ENCODE measurements around the gene ST3GAL6. TPM values are rescaled to one million over a fixed set of nuclear protein-coding genes. Genes with fewer than 3 reads are reported as not detected.

ST3GAL6 gene
- total RNA-seq, 2 experiments from 2014 or later: 0.25 to 3.0 TPM

GRCh38 chr3:98839846-98840245, 76.7 kb downstream of the ST3GAL6 start:
- POLR2A ChIA-PET: no interaction called here
- BruUV-seq (replicated peaks): no TSS peak
- H3K79me2 ChIP-seq (ENCODE audit: insufficient read depth, low read depth, low read length): no peaks in the 10 kb centered on the region

GRCh38 chr3:98843266-98843959, 80.3 kb downstream of the ST3GAL6 start:
- intact Hi-C loops (cut with micrococcal nuclease; ENCODE audit: unreplicated experiment): no loop called here
- Histone ChIP-seq H3K9me3 (ENCODE audit: low read length) (peaks cover 4% of the 10 kb centered on the region; the same call in 1 of the 2 replicates), H3K9me2 (ENCODE audit: insufficient read depth, low read length) (no peaks in the 10 kb centered on the region), H3K27ac (ENCODE audit: low read depth, low read length, poor library complexity, severe bottlenecking) (no peak overlapping the region), H4K20me1 (ENCODE audit: insufficient read depth, low read length) (no peaks in the 10 kb centered on the region), H2AFZ (ENCODE audit: low read length) (no peak overlapping the region), H3K36me3 (ENCODE audit: insufficient read depth, low read length) (peaks cover 8% of the 10 kb centered on the region), H3K4me1 (ENCODE audit: insufficient read depth, low read length, poor library complexity, severe bottlenecking) (no peaks in the 10 kb centered on the region), H3K4me3 (ENCODE audit: low read depth, low read length, poor library complexity, severe bottlenecking) (no peak overlapping the region), H3K4me2 (ENCODE audit: low read length) (no peak overlapping the region), H3K79me2 (ENCODE audit: insufficient read depth, low read depth, low read length) (no peaks in the 10 kb centered on the region)
- POLR2A ChIA-PET: no interaction called here
- no peak for DNase-seq (ENCODE audit: low spot score)
- BruUV-seq (replicated peaks): no TSS peak
- CTCF ChIA-PET (ENCODE audit: unreplicated experiment): no interaction called here
- no peak for TF ChIP-seq EZH2phosphoT487 (IDR thresholded peaks at IDR 0.05; ENCODE audit: borderline replicate concordance, low read depth, low read length)
- TF ChIP-seq CTCF (conservative IDR thresholded peaks at IDR 0.05; ENCODE audit: low read length): no peak

More at GRCh38 chr3:98839846-98840245, 76.7 kb downstream of the ST3GAL6 start:
- Histone ChIP-seq H3K4me2 (ENCODE audit: low read length) (no peak overlapping the region), H3K27ac (ENCODE audit: low read depth, low read length, poor library complexity, severe bottlenecking) (no peak overlapping the region), H3K9me3 (ENCODE audit: low read length) (no peaks in the 10 kb centered on the region), H3K4me3 (ENCODE audit: low read depth, low read length, poor library complexity, severe bottlenecking) (no peak overlapping the region), H3K9me2 (ENCODE audit: insufficient read depth, low read length) (no peaks in the 10 kb centered on the region), H2AFZ (ENCODE audit: low read length) (no peak overlapping the region), H3K4me1 (ENCODE audit: insufficient read depth, low read length, poor library complexity, severe bottlenecking) (no peaks in the 10 kb centered on the region), H3K36me3 (ENCODE audit: insufficient read depth, low read length) (no peaks in the 10 kb centered on the region), H4K20me1 (ENCODE audit: insufficient read depth, low read length) (no peaks in the 10 kb centered on the region)
- intact Hi-C loops (cut with micrococcal nuclease; ENCODE audit: unreplicated experiment): no loop called here
- CTCF ChIA-PET (ENCODE audit: unreplicated experiment): no interaction called here
- no peak for DNase-seq (ENCODE audit: low spot score)
- TF ChIP-seq CTCF (conservative IDR thresholded peaks at IDR 0.05; ENCODE audit: low read length) (no peak), EZH2phosphoT487 (IDR thresholded peaks at IDR 0.05; ENCODE audit: borderline replicate concordance, low read depth, low read length) (no peak)

Small RNA genes lying within 50 kb of the gene (small RNA-seq; reads per million reads assigned to genes)
- gene RNU6-26P: not detected

Other genes with a start within 250 kb of the ST3GAL6 start
- gene CLDND1, start 240.4 kb upstream of the ST3GAL6 start, total RNA-seq (2014; rRNA removed; shearing (Covaris generic)): 70.7 and 78.0 TPM in 2 replicates
- gene CLDND1, start 240.4 kb upstream of the ST3GAL6 start, total RNA-seq (2022): 80.4 and 87.8 TPM in 2 replicates
- gene GPR15, start 231.4 kb upstream of the ST3GAL6 start, total RNA-seq (2014; rRNA removed; shearing (Covaris generic)): 18.8 and 32.0 TPM in 2 replicates
- 29.8 and 42.6 TPM in 2 replicates for gene GPR15, start 231.4 kb upstream of the ST3GAL6 start, total RNA-seq (2022)
- gene CPOX, start 169.7 kb upstream of the ST3GAL6 start, total RNA-seq (2014; rRNA removed; shearing (Covaris generic)): 14.7 and 16.4 TPM in 2 replicates
- gene CPOX, start 169.7 kb upstream of the ST3GAL6 start, total RNA-seq (2022): 8.8 and 10.1 TPM in 2 replicates
- 9.2 and 12.0 TPM in 2 replicates for gene DCBLD2, start 138.4 kb downstream of the ST3GAL6 start, total RNA-seq (2014; rRNA removed; shearing (Covaris generic))
- 11.9 and 16.2 TPM in 2 replicates for gene DCBLD2, start 138.4 kb downstream of the ST3GAL6 start, total RNA-seq (2022)

Measured in OCI-LY7 (cell line).